Osteoblast (primary cell): ENCODE results near the gene TSR3. TPM values are rescaled to one million over a fixed set of nuclear protein-coding genes. Genes with fewer than 3 reads are reported as not detected.

ENCODE experiments used
- DNase-seq: peaks from one replicate; pipeline ENCODE4 v3.0.0; 2011; ENCODE audit warnings: low spot score, mixed read lengths; ENCODE audit not compliant: insufficient read length; ENCODE audit errors: missing footprints
- H2AFZ ChIP-seq: 2 replicates; pipeline ENCODE4 v1.6.0; 2011; ENCODE audit warnings: mild to moderate bottlenecking, low read length
- H3K27ac ChIP-seq: 2 replicates; pipeline ENCODE4 v1.5.1; 2011; ENCODE audit warnings: mild to moderate bottlenecking, low read depth, low read length, moderate library complexity
- H3K27me3 ChIP-seq: 2 replicates; pipeline ENCODE4 v1.6.0; 2012; ENCODE audit warnings: mild to moderate bottlenecking, control low read depth, inconsistent platforms, low read length, moderate library complexity; ENCODE audit not compliant: insufficient read depth
- H3K36me3 ChIP-seq: 2 replicates; pipeline ENCODE4 v1.5.1; 2011; ENCODE audit warnings: mild to moderate bottlenecking, low read length, control low read depth, moderate library complexity; ENCODE audit not compliant: insufficient read depth
- H3K4me1 ChIP-seq: 2 replicates; pipeline ENCODE4 v1.5.1; 2011; ENCODE audit warnings: mild to moderate bottlenecking, low read length, control low read depth, moderate library complexity; ENCODE audit not compliant: insufficient read depth
- H3K4me2 ChIP-seq: 2 replicates; pipeline ENCODE4 v1.6.0; 2011; ENCODE audit warnings: mild to moderate bottlenecking, low read length; ENCODE audit not compliant: insufficient read depth
- H3K4me3 ChIP-seq: fragments of 200-600 bp; sonication (generic); 3 replicates; pipeline ENCODE4 v1.5.1; 2012; ENCODE audit warnings: mild to moderate bottlenecking, low read length, inconsistent platforms; ENCODE audit not compliant: insufficient read depth
- H3K79me2 ChIP-seq: 2 replicates; pipeline ENCODE4 v1.6.0; 2012; ENCODE audit warnings: mild to moderate bottlenecking, low read length, control low read depth, inconsistent platforms; ENCODE audit not compliant: insufficient read depth
- H3K9me3 ChIP-seq: 2 replicates; pipeline ENCODE4 v1.5.1; 2011; ENCODE audit warnings: low read depth, low read length, control low read depth
- H4K20me1 ChIP-seq: 2 replicates; pipeline ENCODE4 v1.6.0; 2012; ENCODE audit warnings: mild to moderate bottlenecking, low read length, control low read depth; ENCODE audit not compliant: insufficient read depth
- total RNA-seq: library from RNA; depleted of rRNA; stranded (reverse); fragments of >200 nt; gene quantifications from 2 replicates; pipeline ENCODE4 v1.2.3, GENCODE V29; 2012
- TF ChIP-seq, protein P1 (sequence below): IDR thresholded peaks from 2 replicates; pipeline ENCODE4 v1.5.1; 2011; ENCODE audit warnings: mild to moderate bottlenecking, low read depth, low read length, moderate library complexity; ENCODE audit errors: extremely low read depth

The TSR3 gene
- total RNA-seq, 1 donor = 53.6 TPM

DNA sequence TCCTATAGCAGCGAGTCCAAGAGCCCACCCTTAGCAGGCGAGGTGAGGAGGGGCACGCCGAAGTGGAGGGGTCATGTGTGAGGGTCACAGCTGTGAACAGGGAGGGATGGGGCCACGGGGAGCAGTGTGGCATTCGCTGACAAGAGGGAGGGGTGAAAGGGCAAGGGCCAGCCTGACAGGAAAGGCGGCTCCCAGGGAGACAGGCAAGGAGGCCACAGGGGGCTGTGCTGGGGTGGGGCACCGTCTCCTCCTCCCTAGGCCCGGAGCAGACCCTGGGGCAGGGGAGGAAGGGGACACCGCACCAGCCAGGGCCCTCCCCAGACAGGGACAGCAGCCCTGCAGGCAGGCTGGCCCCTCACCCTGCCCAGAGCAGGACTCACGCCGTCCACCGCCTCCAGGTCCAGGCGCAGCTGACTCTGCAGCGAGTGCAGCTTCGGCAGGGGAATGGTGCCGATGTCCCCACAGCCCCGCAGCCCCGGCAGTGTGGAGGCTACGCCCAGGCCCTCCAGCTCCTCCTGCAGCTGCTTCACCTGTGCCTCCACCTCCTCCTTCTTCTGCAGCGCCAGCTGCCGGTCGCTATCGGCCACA is 15.1 kb upstream of the TSR3 start:
- DNase-seq = no peak
- H3K79me2 ChIP-seq = peaks cover 13% of the 10 kb centered on the region
- H3K27ac ChIP-seq = no peak overlapping the region
- H3K4me2 ChIP-seq = no peak overlapping the region
- no peaks in the 10 kb centered on the region for H3K9me3 ChIP-seq
- peaks cover 19% of the 10 kb centered on the region for H4K20me1 ChIP-seq
- no peaks in the 10 kb centered on the region for H3K27me3 ChIP-seq
- no peak overlapping the region for H3K4me3 ChIP-seq
- H3K4me1 ChIP-seq = no peaks in the 10 kb centered on the region
- peaks cover 37% of the 10 kb centered on the region for H3K36me3 ChIP-seq
- TF ChIP-seq, protein P1, sequence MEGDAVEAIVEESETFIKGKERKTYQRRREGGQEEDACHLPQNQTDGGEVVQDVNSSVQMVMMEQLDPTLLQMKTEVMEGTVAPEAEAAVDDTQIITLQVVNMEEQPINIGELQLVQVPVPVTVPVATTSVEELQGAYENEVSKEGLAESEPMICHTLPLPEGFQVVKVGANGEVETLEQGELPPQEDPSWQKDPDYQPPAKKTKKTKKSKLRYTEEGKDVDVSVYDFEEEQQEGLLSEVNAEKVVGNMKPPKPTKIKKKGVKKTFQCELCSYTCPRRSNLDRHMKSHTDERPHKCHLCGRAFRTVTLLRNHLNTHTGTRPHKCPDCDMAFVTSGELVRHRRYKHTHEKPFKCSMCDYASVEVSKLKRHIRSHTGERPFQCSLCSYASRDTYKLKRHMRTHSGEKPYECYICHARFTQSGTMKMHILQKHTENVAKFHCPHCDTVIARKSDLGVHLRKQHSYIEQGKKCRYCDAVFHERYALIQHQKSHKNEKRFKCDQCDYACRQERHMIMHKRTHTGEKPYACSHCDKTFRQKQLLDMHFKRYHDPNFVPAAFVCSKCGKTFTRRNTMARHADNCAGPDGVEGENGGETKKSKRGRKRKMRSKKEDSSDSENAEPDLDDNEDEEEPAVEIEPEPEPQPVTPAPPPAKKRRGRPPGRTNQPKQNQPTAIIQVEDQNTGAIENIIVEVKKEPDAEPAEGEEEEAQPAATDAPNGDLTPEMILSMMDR = no peak
- H2AFZ ChIP-seq = no peak overlapping the region

DNA sequence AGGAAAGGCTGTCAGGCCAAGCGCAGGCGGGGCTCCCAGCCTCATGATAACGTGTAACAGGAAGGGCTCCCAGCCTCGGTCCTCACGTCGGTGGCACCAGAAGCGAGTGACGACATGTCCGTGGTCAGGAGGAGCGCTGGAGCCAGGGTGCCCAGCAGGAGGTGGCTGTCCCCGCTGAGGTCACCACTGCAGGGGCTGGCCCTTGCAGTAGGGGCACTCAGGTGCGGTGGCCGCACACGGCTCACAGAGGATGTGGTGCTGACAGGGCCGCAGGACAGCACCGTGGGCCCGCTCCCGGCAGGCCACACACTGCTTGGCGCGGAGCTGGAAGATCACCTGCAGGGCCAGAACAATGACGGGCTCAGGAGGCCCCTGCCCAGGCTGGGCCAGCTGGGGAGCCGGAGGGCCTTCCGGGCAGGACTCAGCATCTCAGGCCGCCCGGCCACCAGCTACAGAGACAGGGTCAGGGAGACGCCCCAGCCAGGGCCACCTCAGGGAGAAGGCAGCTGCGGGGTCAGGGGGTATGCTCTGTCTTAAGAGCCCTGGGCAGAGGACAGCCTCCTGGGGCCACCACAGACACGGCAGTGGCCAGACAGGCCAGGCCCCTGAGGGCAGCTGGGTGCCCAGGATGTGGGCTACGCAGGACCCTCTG is 14.5 kb upstream of the TSR3 start:
- no peak overlapping the region for H3K4me2 ChIP-seq
- peaks cover 42% of the 10 kb centered on the region for H3K36me3 ChIP-seq
- H3K4me3 ChIP-seq = no peak overlapping the region
- peaks cover 20% of the 10 kb centered on the region for H4K20me1 ChIP-seq
- TF ChIP-seq, protein P1 = no peak
- DNase-seq = no peak
- H3K4me1 ChIP-seq = no peaks in the 10 kb centered on the region
- no peaks in the 10 kb centered on the region for H3K27me3 ChIP-seq
- H3K9me3 ChIP-seq = no peaks in the 10 kb centered on the region
- no peak overlapping the region for H3K27ac ChIP-seq
- no peak overlapping the region for H2AFZ ChIP-seq
- H3K79me2 ChIP-seq = peaks cover 17% of the 10 kb centered on the region

DNA sequence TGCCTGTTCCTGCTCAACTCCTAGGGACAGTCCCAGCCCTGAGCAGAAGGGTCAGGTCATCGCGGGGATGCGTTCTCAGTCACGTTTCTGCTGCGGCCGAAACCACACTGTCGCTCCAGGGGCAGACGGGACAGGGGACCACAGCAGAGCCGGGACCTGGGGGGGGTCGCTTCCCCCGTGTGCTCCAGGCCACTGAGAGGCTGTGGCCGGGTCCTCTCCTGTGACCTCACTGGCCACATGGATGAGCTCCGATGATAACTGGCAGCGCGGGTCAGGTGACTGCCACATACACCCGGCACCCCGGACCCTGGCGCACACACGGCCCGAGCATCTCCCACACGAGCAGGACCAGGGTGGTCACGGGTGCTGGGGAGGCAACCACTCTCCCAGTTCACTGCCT is 12.8 kb upstream of the TSR3 start:
- DNase-seq = no peak

DNA sequence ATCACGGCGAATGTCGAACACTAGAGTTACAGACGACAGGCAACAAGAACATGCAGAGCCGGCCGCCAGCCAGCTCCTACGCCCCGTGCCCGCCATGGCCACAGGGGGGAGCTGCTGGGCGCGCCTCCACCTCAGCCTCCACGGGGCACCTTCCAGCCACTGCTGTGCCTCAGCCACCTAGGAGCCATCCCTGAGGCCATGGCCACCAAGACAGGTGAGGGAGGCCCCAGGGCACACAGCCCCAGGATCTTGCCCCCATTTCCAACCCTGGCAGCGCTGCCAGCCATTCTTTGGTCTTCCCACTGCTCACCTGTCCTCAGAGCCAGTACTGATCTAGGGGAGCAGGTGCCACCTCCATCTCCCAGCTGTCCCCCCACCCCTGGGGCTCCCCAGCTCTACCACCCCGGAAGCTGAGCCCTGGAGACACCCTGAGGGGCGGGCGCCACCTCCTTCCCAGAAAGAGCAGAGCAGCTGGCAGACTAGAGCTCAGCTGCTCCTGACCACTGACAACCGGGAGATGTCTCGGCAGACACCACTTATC is 11.9 kb upstream of the TSR3 start:
- Histone ChIP-seq H3K4me1 (no peaks in the 10 kb centered on the region), H3K4me2 (no peak overlapping the region), H3K79me2 (peaks cover 44% of the 10 kb centered on the region), H2AFZ (no peak overlapping the region), H3K27ac (no peak overlapping the region), H3K36me3 (peaks cover 42% of the 10 kb centered on the region), H3K4me3 (no peak overlapping the region), H4K20me1 (peaks cover 24% of the 10 kb centered on the region), H3K9me3 (no peaks in the 10 kb centered on the region), H3K27me3 (no peaks in the 10 kb centered on the region)
- TF ChIP-seq, protein P1 = peak; percentile 67
- peak; percentile 97 for DNase-seq

More for the DNA sequence above, 12.8 kb upstream of the TSR3 start:
- Histone ChIP-seq H3K36me3 (peaks cover 42% of the 10 kb centered on the region), H4K20me1 (peaks cover 24% of the 10 kb centered on the region), H3K27ac (no peak overlapping the region), H3K4me3 (no peak overlapping the region), H2AFZ (no peak overlapping the region), H3K4me1 (no peaks in the 10 kb centered on the region), H3K4me2 (no peak overlapping the region), H3K79me2 (peaks cover 34% of the 10 kb centered on the region), H3K9me3 (no peaks in the 10 kb centered on the region), H3K27me3 (no peaks in the 10 kb centered on the region)
- TF ChIP-seq, protein P1 = no peak
